ENCODE data around the gene ACP1.

The ACP1 gene

DNA sequence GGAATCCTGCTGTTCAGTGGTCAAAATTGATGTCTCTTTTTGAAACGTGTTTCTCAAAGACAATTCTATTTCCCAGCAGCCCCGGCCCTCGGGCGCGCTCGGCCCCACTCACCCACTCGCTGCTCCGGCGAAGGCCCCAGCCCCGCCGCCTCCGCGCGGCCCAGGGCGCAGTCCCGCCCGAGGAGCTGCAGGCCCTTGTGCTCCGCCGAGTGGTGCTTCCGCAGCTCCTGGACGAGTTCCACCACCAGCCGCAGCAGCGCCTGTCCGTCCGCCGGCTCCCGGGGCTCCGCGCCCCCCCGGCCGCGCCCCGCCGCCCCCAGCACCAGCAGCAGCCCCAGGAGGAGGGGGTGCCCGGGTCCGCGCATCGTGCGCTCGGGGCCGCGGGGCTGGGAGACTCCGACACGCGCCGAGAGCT lies 22.7 kb downstream of the ACP1 start:
- TF ChIP-seq, protein P1, sequence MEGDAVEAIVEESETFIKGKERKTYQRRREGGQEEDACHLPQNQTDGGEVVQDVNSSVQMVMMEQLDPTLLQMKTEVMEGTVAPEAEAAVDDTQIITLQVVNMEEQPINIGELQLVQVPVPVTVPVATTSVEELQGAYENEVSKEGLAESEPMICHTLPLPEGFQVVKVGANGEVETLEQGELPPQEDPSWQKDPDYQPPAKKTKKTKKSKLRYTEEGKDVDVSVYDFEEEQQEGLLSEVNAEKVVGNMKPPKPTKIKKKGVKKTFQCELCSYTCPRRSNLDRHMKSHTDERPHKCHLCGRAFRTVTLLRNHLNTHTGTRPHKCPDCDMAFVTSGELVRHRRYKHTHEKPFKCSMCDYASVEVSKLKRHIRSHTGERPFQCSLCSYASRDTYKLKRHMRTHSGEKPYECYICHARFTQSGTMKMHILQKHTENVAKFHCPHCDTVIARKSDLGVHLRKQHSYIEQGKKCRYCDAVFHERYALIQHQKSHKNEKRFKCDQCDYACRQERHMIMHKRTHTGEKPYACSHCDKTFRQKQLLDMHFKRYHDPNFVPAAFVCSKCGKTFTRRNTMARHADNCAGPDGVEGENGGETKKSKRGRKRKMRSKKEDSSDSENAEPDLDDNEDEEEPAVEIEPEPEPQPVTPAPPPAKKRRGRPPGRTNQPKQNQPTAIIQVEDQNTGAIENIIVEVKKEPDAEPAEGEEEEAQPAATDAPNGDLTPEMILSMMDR (IDR thresholded peaks at IDR 0.05; ENCODE audit: low read depth, low read length) = no peak
- peak; percentile 23 for DNase-seq (ENCODE audit: low read depth, low spot score)

DNA sequence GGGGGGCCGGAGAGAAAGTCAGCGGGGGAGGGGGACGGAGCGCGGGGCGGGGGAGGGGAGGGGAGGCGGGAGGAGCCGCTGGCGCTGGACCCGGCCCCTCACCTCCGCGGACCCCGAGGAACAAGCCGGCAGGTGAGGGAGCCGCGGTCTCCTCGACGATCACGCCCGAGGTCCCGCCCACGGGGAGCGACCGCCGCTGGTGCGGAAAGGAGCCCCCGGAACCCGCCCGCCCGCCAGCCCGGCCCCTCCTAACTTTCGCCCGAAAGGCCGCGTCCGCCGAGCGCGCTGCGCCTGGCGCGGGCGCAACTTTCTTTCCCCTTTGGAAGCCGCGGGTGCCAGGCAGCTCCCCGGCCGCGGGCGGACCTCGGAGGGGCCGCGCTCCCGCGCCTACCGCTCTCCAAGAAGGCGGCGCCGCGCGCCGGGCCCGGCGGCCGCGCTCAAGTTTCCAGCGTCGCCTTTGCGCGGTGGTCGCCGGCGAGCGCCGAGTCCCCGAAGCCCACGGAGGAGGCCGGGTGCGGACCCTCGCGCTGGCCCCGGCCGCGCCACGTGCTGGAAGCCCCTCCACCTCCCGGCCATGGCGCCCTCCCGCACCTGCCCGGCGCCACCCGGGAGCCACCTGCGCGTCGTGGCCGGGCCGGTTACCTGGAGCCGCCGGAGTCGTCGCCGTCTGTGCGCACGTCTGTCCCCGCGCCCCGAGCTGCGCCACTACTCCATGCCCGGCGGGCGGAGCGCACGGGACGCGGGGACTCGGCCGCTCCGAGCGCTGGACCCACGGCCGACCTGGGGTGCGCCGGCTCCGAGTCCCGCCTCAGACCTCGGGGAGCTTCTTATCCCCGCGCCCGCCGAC lies 23.4 kb downstream of the ACP1 start, which contains the start of gene ALKAL2:
Gene ALKAL2, minus strand, starts transcription at position 181 of the 847 bp plus-strand sequence. CDS start 256 bp downstream, outside the sequence.
- peak within 1 kb of the TSS; percentile 13 for H3K4me3 ChIP-seq (ENCODE audit: low read depth, low read length)
- no peak for DNase-seq (ENCODE audit: low read depth, low spot score)
- TF ChIP-seq, protein P1 (IDR thresholded peaks at IDR 0.05; ENCODE audit: low read depth, low read length) = no peak
- in situ Hi-C loops (cut with HindIII; ENCODE audit: low sequenced_read_pairs) = no loop called here

More for the DNA sequence above, 22.7 kb downstream of the ACP1 start:
- no peak overlapping the region for H3K4me3 ChIP-seq (ENCODE audit: low read depth, low read length)
- in situ Hi-C loops (cut with HindIII; ENCODE audit: low sequenced_read_pairs) = no loop called here

DNA sequence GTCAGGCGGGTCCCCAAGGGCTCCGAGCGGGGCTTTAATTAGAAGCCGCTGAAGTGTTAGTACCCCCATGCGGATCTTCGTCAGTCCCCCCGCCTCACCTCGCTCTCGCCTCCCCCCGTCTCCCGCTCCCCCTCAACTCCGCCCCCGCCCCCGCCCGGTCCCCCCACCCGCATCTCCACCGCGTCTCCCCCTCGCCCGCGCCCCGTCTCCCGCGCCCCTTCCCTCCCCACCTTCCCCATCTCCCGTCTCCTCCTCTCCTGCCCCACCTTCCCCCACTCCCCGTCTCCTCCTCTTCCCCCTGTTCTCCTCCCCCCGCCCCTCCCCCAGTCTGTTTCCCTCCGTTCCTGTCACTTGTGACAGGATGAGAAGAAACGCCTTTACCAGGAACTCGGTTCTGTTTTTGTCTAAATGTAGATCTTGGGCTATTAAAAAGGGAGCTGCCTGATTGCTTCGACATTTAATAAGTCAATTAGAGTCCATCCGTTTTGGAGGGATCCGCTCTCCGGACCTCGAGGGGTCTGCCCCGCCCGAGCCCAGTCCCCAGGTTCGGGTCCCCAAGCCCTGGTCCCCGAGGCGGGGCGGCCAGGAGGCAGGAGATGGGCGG lies 24.1 kb downstream of the ACP1 start:
- peak overlapping the region; percentile 13 for H3K4me3 ChIP-seq (ENCODE audit: low read depth, low read length)
- DNase-seq (ENCODE audit: low read depth, low spot score) = no peak
- in situ Hi-C loops (cut with HindIII; ENCODE audit: low sequenced_read_pairs) = no loop called here
- TF ChIP-seq, protein P1 (IDR thresholded peaks at IDR 0.05; ENCODE audit: low read depth, low read length) = no peak

DNA sequence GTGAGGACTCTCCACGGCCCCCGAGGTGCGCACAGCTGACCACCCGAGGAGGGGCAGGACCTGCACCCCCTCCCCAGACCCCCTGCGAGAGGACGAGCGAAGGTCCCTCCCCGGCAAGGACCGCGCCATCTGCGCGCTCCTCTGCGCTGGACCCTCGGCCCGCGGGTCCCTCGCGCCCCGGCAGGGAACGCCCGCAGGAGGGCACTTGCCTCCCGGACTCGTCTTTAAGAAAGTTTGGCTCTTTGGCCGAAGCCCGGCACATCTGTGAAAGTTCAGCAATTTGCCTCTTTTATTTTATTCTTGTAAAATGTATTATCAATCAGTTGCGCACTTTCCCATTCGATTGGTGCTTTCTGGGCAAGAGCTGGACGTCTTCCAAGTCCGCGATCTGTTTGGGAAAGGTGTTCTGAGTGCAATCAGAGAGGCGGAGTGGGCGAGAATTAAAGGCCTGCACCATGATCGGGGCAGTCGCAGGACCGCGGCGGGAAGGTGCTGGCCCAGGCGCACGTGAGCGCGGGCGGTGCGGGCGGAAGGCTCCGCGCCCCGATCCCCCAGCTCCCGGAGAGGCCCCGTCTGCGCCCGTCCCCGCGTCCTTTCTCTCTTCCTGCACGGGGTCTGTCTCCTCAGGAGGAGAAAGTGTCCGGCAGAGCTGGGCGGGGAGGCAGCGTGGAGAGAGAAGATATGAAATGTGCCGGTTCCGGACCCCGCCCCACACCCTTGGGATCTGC lies 24.8 kb downstream of the ACP1 start:
- TF ChIP-seq, protein P1 (IDR thresholded peaks at IDR 0.05; ENCODE audit: low read depth, low read length) = no peak
- DNase-seq (ENCODE audit: low read depth, low spot score) = peak; percentile 35
- H3K4me3 ChIP-seq (ENCODE audit: low read depth, low read length) = peak overlapping the region; percentile 48
- in situ Hi-C loops (cut with HindIII; ENCODE audit: low sequenced_read_pairs) = no loop called here

DNA sequence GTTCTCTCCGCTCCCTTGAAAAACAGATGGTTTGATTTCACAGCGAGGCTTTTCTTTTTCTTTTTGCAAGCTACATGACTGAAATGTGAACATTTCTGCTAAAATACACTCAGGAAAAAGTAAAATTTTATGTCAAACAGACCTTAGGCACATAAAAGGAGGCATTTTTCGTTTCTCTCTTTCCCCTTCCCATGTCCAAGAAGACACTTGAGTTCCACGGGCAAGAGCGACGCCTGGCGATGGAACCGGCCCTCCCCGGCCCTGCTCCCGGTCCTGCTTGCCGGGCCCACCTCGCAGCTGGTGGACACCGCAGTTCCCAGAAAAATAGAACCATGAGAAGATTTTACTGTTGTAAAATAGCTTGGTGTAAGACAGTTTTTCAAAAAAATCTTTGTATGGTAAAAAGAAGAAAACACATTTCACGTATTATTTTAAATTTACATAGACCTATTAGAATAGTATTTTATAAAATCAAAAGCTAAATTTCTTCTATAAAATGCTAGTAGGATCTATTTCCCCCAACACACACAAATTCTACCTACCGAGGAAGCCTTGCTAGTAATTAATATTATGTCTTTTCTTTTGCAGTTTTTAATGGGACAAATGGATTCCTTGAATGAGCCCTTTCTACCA lies 25.5 kb downstream of the ACP1 start:
- DNase-seq (ENCODE audit: low read depth, low spot score) = peak; percentile 81
- TF ChIP-seq, protein P1 (IDR thresholded peaks at IDR 0.05; ENCODE audit: low read depth, low read length) = peak; percentile 92
- H3K4me3 ChIP-seq (ENCODE audit: low read depth, low read length) = peak overlapping the region; percentile 48
- in situ Hi-C loops (cut with HindIII; ENCODE audit: low sequenced_read_pairs) = no loop called here

DNA sequence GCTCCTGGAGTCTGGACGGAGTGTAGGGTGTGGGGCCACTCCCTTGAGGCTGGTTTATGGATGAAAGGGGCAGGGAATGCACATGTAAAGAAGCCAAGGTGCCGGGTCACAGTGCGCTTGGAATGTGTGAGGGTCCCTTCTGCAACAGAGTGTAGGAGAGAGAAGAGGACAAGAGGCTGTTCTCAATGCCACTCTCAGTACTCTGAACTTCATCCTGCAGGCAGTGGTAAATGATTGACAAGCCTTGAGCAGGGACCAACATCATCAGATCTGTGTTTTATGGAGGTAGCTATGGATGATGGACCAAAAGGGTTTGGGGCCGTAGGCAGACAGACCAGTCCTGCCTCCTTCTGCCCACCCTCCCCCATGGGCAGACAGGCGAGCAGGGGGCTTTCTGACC lies 30.3 kb downstream of the ACP1 start:
- in situ Hi-C loops (cut with HindIII; ENCODE audit: low sequenced_read_pairs) = no loop called here
- H3K4me3 ChIP-seq (ENCODE audit: low read depth, low read length) = no peak overlapping the region
- TF ChIP-seq, protein P1 (IDR thresholded peaks at IDR 0.05; ENCODE audit: low read depth, low read length) = no peak
- no peak for DNase-seq (ENCODE audit: low read depth, low spot score)
